ENCODE measurements around the gene GPER1. TPM values are rescaled to one million over a fixed set of nuclear protein-coding genes. Genes with fewer than 3 reads are reported as not detected.
A peak's percentile ranks its signal among the peaks of the same experiment; 100 is the strongest.
"Not testable (repeated sequence)": the region's sequence is repeated elsewhere in the genome, so short reads cannot be mapped to it uniquely, and the experiment has no call there.

GPER1 gene
- total and polyA plus RNA-seq, 7 experiments from 2014 or later: 0.13 to 1.3 (median 0.34) TPM; not detected in 3

DNA sequence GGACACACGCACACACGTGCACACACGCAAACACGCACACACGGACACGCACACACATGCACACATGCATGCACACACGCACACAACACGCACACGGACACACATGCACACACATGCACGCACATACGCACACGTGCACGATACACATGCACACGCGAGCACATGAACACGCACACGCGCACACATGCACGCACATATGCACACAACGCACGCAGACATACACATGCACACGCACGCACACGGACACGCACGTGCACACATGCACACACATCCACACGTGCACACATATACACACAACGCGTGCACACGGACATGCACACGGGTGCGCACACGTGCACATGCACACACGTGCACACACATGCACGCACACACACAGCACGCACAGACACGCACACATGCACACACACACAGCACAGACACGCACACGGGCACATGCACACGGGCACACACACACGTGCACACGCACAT, 17.3 kb upstream of the GPER1 start:
- POLR2A ChIA-PET: no interaction called here
- Mint-ChIP-seq H3K4me3 (no peak overlapping the region), H3K4me1 (peaks cover 0 to 6% (median 2%) of the 10 kb centered on the region in 7 donors), H3K27me3 (no peaks in the 10 kb centered on the region), H3K27ac (peak overlapping the region in 1 of 9 donors; percentile 55), H3K36me3 (no peaks in the 10 kb centered on the region), H3K9me3 (peaks cover 0 to 7% (median 0%) of the 10 kb centered on the region in 11 donors)
- intact Hi-C loops (cut with micrococcal nuclease): no loop called here
- CTCF ChIA-PET: interaction anchor here (0.7 kb wide), 1 partner anchor 101 kb away, joined by 5 read pairs; no protein-coding TSS in a partner anchor
- no peaks in the 10 kb centered on the region for H3K36me3 ChIP-seq (ENCODE audit: control insufficient read depth in 2 of 3, insufficient read depth in 3 of 3, low read length in 3 of 3)
- peaks cover under 1 to 5% of the 10 kb centered on the region in 2 donors for H3K4me1 ChIP-seq (ENCODE audit: control insufficient read depth in 2 of 2, insufficient read depth in 2 of 2, low read length in 2 of 2)
- H3K4me3 ChIP-seq (ENCODE audit: low read length): no peak overlapping the region
- no peak overlapping the region for H3K27ac ChIP-seq (ENCODE audit: low read depth, low read length)
- H3K27me3 ChIP-seq (ENCODE audit: control insufficient read depth in 2 of 2, insufficient read depth in 2 of 2, low read length in 2 of 2): no peaks in the 10 kb centered on the region
- no peak for ATAC-seq
- no peak for DNase-seq
- H3K9me3 ChIP-seq (ENCODE audit: control insufficient read depth in 2 of 3, low read length in 3 of 3): no peaks in the 10 kb centered on the region

- Histone ChIP-seq H3K4me3 (ENCODE audit: low read length) (no peak overlapping the region), H3K36me3 (ENCODE audit: control insufficient read depth in 2 of 3, insufficient read depth in 3 of 3, low read length in 3 of 3) (no peaks in the 10 kb centered on the region), H3K27ac (ENCODE audit: low read depth, low read length) (no peak overlapping the region), H3K9me3 (ENCODE audit: control insufficient read depth in 2 of 3, low read length in 3 of 3) (no peaks in the 10 kb centered on the region), H3K27me3 (ENCODE audit: control insufficient read depth in 2 of 2, insufficient read depth in 2 of 2, low read length in 2 of 2) (no peaks in the 10 kb centered on the region), H3K4me1 (ENCODE audit: control insufficient read depth in 2 of 2, insufficient read depth in 2 of 2, low read length in 2 of 2) (no peaks in the 10 kb centered on the region)
- DNase-seq: no peak
- intact Hi-C loops (cut with micrococcal nuclease): no loop called here
- peaks cover 0 to 8% (median 0%) of the 10 kb centered on the region in 7 donors for H3K4me1 Mint-ChIP-seq
- POLR2A ChIA-PET: no interaction called here
- no peaks in the 10 kb centered on the region for H3K27me3 Mint-ChIP-seq
- CTCF ChIA-PET: no interaction called here
- H3K9me3 Mint-ChIP-seq: peaks cover 0 to 7% (median 0%) of the 10 kb centered on the region in 11 donors
- no peak overlapping the region for H3K27ac Mint-ChIP-seq
- no peaks in the 10 kb centered on the region for H3K36me3 Mint-ChIP-seq
- no peak for ATAC-seq
- H3K4me3 Mint-ChIP-seq: peak overlapping the region in 1 of 10 donors; percentile 20
Observed at GRCh38 chr7:1071731-1072254, 16.1 kb upstream of the GPER1 start.

GRCh38 chr7:1073142-1073977, 14.6 kb upstream of the GPER1 start:
- intact Hi-C loops (cut with micrococcal nuclease): no loop called here
- Histone ChIP-seq H3K36me3 (ENCODE audit: control insufficient read depth in 2 of 3, insufficient read depth in 3 of 3, low read length in 3 of 3) (no peaks in the 10 kb centered on the region), H3K9me3 (ENCODE audit: control insufficient read depth in 2 of 3, low read length in 3 of 3) (no peaks in the 10 kb centered on the region), H3K27me3 (ENCODE audit: control insufficient read depth in 2 of 2, insufficient read depth in 2 of 2, low read length in 2 of 2) (no peaks in the 10 kb centered on the region), H3K27ac (ENCODE audit: low read depth, low read length) (no peak overlapping the region), H3K4me3 (ENCODE audit: low read length) (no peak overlapping the region), H3K4me1 (ENCODE audit: control insufficient read depth in 2 of 2, insufficient read depth in 2 of 2, low read length in 2 of 2) (no peaks in the 10 kb centered on the region)
- DNase-seq (no peak), ATAC-seq (no peak)
- no peaks in the 10 kb centered on the region for H3K36me3 Mint-ChIP-seq
- ChIA-PET CTCF (interaction anchor here (0.7 to 1.6 kb wide), 2 partner anchors 13 to 81 kb away, joined by 3 to 4 read pairs; no protein-coding TSS in a partner anchor), POLR2A (no interaction called here)
- no peak overlapping the region for H3K27ac Mint-ChIP-seq
- H3K27me3 Mint-ChIP-seq: no peaks in the 10 kb centered on the region
- peaks cover 0 to 7% (median 0%) of the 10 kb centered on the region in 11 donors for H3K9me3 Mint-ChIP-seq
- peaks cover 0 to 8% (median 0%) of the 10 kb centered on the region in 7 donors for H3K4me1 Mint-ChIP-seq
- H3K4me3 Mint-ChIP-seq: peak overlapping the region in 1 of 10 donors; percentile 21

DNA sequence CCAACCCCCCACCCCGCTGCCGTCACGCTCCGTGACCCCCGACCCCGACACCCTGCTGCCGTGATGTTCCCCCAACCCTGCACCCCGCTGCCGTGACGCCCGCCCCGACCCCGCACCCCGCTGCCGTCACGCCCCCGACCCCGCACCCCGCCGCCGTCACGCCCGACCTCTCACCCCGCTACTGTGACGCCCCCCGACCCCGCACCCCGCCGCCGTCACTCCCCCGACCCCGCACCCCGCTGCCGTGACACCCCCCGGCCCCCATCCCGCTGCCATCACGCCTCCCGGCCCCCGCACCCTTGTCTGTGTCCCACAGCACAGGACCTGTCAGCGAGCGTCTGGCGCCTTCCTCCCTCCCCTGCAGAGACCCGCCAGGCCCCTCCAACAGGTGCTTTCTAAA, 13.9 kb upstream of the GPER1 start:
- H3K27me3 Mint-ChIP-seq; H3K27me3 ChIP-seq (ENCODE audit: control insufficient read depth in 2 of 2, insufficient read depth in 2 of 2, low read length in 2 of 2); H3K9me3 Mint-ChIP-seq; H3K36me3 ChIP-seq (ENCODE audit: control insufficient read depth in 2 of 3, insufficient read depth in 3 of 3, low read length in 3 of 3); H3K36me3 Mint-ChIP-seq; DNase-seq; intact Hi-C loops (cut with micrococcal nuclease); H3K4me1 Mint-ChIP-seq; H3K27ac Mint-ChIP-seq; H3K4me3 ChIP-seq (ENCODE audit: low read length); CTCF ChIA-PET; H3K27ac ChIP-seq (ENCODE audit: low read depth, low read length); H3K4me1 ChIP-seq (ENCODE audit: control insufficient read depth in 2 of 2, insufficient read depth in 2 of 2, low read length in 2 of 2); H3K9me3 ChIP-seq (ENCODE audit: control insufficient read depth in 2 of 3, low read length in 3 of 3); POLR2A ChIA-PET; H3K4me3 Mint-ChIP-seq; ATAC-seq: not testable (repeated sequence)

- Mint-ChIP-seq H3K4me1 (peaks cover 0 to 8% (median 0%) of the 10 kb centered on the region in 7 donors), H3K4me3 (no peak overlapping the region), H3K27ac (no peak overlapping the region), H3K27me3 (no peaks in the 10 kb centered on the region), H3K36me3 (no peaks in the 10 kb centered on the region), H3K9me3 (peaks cover 0 to 7% (median 0%) of the 10 kb centered on the region in 11 donors)
- ATAC-seq (no peak), DNase-seq (no peak)
- POLR2A ChIA-PET: no interaction called here
- intact Hi-C loops (cut with micrococcal nuclease): no loop called here
- Histone ChIP-seq H3K4me3 (ENCODE audit: low read length) (no peak overlapping the region), H3K4me1 (ENCODE audit: control insufficient read depth in 2 of 2, insufficient read depth in 2 of 2, low read length in 2 of 2) (no peaks in the 10 kb centered on the region), H3K9me3 (ENCODE audit: control insufficient read depth in 2 of 3, low read length in 3 of 3) (no peaks in the 10 kb centered on the region), H3K27me3 (ENCODE audit: control insufficient read depth in 2 of 2, insufficient read depth in 2 of 2, low read length in 2 of 2) (no peaks in the 10 kb centered on the region), H3K27ac (ENCODE audit: low read depth, low read length) (no peak overlapping the region), H3K36me3 (ENCODE audit: control insufficient read depth in 2 of 3, insufficient read depth in 3 of 3, low read length in 3 of 3) (no peaks in the 10 kb centered on the region)
- CTCF ChIA-PET: interaction anchor here (1.0 kb wide), 1 partner anchor 82 kb away, joined by 5 read pairs; no protein-coding TSS in a partner anchor
Observed at GRCh38 chr7:1074593-1075431, 13.1 kb upstream of the GPER1 start.

- no peak for DNase-seq
- H3K27me3 Mint-ChIP-seq: no peaks in the 10 kb centered on the region
- no peaks in the 10 kb centered on the region for H3K9me3 Mint-ChIP-seq
- peaks cover 0 to 8% (median 0%) of the 10 kb centered on the region in 7 donors for H3K4me1 Mint-ChIP-seq
- no peaks in the 10 kb centered on the region for H3K36me3 Mint-ChIP-seq
- no peaks in the 10 kb centered on the region for H3K9me3 ChIP-seq (ENCODE audit: control insufficient read depth in 2 of 3, low read length in 3 of 3)
- CTCF ChIA-PET: interaction anchor here (1.0 kb wide), 1 partner anchor 84 kb away, joined by 5 read pairs; no protein-coding TSS in a partner anchor
- no peak overlapping the region for H3K4me3 Mint-ChIP-seq
- no peak for ATAC-seq
- intact Hi-C loops (cut with micrococcal nuclease): no loop called here
- no peaks in the 10 kb centered on the region for H3K36me3 ChIP-seq (ENCODE audit: control insufficient read depth in 2 of 3, insufficient read depth in 3 of 3, low read length in 3 of 3)
- no peak overlapping the region for H3K4me3 ChIP-seq (ENCODE audit: low read length)
- H3K27ac ChIP-seq (ENCODE audit: low read depth, low read length): no peak overlapping the region
- H3K27ac Mint-ChIP-seq: no peak overlapping the region
- H3K4me1 ChIP-seq (ENCODE audit: control insufficient read depth in 2 of 2, insufficient read depth in 2 of 2, low read length in 2 of 2): no peaks in the 10 kb centered on the region
- no peaks in the 10 kb centered on the region for H3K27me3 ChIP-seq (ENCODE audit: control insufficient read depth in 2 of 2, insufficient read depth in 2 of 2, low read length in 2 of 2)
- POLR2A ChIA-PET: no interaction called here
Observed at GRCh38 chr7:1076184-1077072, 11.5 kb upstream of the GPER1 start.
